Tibial nerve (tissue), 3 donors: Measurements from ENCODE around the gene ANKRD44.

ENCODE experiments used
- EP300 ChIP-seq, 2 donors: sonication (generic); formaldehyde crosslinking; IDR thresholded peaks; one replicate each; pipeline ENCODE4 v1.6.1; 2017; ENCODE audit warnings: antibody characterized with exemption in 2 of 2, mild to moderate bottlenecking in 1 of 2
- POLR2A ChIP-seq, 2 donors: fragments of 450-650 bp; IDR thresholded peaks; one replicate each; pipeline ENCODE4 v1.6.1; 2017; ENCODE audit warnings: antibody characterized with exemption in 2 of 2, mild to moderate bottlenecking in 2 of 2, moderate library complexity in 2 of 2

DNA sequence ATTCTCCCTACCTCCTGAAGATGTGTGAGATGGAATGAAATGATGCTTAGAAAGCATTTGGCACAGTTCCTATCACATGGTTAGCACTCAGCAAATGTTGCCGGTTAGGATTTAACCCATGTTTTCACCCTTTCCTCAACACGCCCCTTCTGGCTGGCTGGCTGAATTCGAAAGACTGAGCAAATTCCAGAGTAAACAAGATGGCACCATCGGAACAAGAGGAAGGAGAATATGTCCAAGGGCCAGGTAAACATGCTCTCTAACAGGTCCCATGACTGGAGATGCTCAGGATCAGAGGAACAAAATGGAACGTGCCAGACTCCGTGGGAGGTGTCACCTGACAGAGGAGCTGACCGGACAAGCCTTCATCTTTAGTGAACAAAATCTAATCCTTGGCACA is 145.6 kb downstream of the ANKRD44 start:
- TF ChIP-seq POLR2A (IDR thresholded peaks at IDR 0.05), result no peak
- no peak for TF ChIP-seq EP300 (IDR thresholded peaks at IDR 0.05)
